SU-DHL-6 (cell line): ENCODE data around the gene FAXC.

Experiments
- H2AFZ ChIP-seq: fragments of 200-600 bp; sonication (generic); 2 replicates; pipeline ENCODE4 v1.6.1; 2014; ENCODE audit warnings: low read depth, mild to moderate bottlenecking, moderate library complexity, mixed read lengths, antibody characterized with exemption, low read length; ENCODE audit not compliant: severe bottlenecking
- H3F3A ChIP-seq: fragments of 200-600 bp; shearing (Covaris generic); 2 replicates; pipeline ENCODE4 v1.6.0; 2016; ENCODE audit warnings: antibody characterized with exemption, mild to moderate bottlenecking; ENCODE audit not compliant: insufficient read depth
- H3K27ac ChIP-seq: fragments of 200-600 bp; sonication (generic); 2 replicates; pipeline ENCODE4 v1.5.1; 2016; ENCODE audit warnings: low read depth, mild to moderate bottlenecking, low read length, moderate library complexity, mixed read lengths
- H3K27me3 ChIP-seq: fragments of 200-600 bp; sonication (generic), shearing (Covaris generic); 2 replicates; pipeline ENCODE4 v1.6.0; 2014; ENCODE audit warnings: mild to moderate bottlenecking, low read length
- H3K36me3 ChIP-seq: fragments of 200-600 bp; sonication (generic); 2 replicates; pipeline ENCODE4 v1.6.1; 2014; ENCODE audit warnings: mild to moderate bottlenecking, low read length, mixed read lengths
- H3K4me2 ChIP-seq: fragments of 300-600, 200-600 bp; shearing (Covaris generic), sonication (generic); 2 replicates; pipeline ENCODE4 v1.6.0; 2014; ENCODE audit warnings: low read length, low read depth, mild to moderate bottlenecking; ENCODE audit not compliant: poor library complexity, severe bottlenecking
- H3K4me3 ChIP-seq: fragments of 200-600 bp; sonication (generic); 2 replicates; pipeline ENCODE4 v1.5.1; 2014; ENCODE audit warnings: antibody characterized with exemption, low read length, mild to moderate bottlenecking, mixed read lengths; ENCODE audit not compliant: insufficient read depth, poor library complexity, severe bottlenecking
- H3K79me2 ChIP-seq: fragments of 200-600 bp; sonication (generic); 2 replicates; pipeline ENCODE4 v1.6.1; 2014; ENCODE audit warnings: mild to moderate bottlenecking, low read length, moderate library complexity; ENCODE audit not compliant: insufficient read depth
- H3K9ac ChIP-seq: fragments of 200-600 bp; sonication (generic); 2 replicates; pipeline ENCODE4 v1.7.0; 2014; ENCODE audit warnings: mild to moderate bottlenecking, low read length
- H3K9me2 ChIP-seq: fragments of 200-600 bp; sonication (generic); replicated peaks from 2 replicates; pipeline ENCODE4 v1.6.1; 2014; ENCODE audit warnings: low read length; ENCODE audit not compliant: insufficient read depth
- H3K9me3 ChIP-seq: fragments of 200-600 bp; sonication (generic); 2 replicates; pipeline ENCODE4 v1.6.1; 2014; ENCODE audit warnings: low read length, mixed read lengths; ENCODE audit not compliant: insufficient read depth
- H4K20me1 ChIP-seq: fragments of 200-600 bp; sonication (generic); 2 replicates; pipeline ENCODE4 v1.6.1; 2014; ENCODE audit warnings: low read depth, mild to moderate bottlenecking, antibody characterized with exemption, low read length, moderate library complexity, mixed read lengths
- EZH2phosphoT487 ChIP-seq: fragments of 200-600 bp; sonication (generic), shearing (Covaris generic); conservative IDR thresholded peaks from 2 replicates; pipeline ENCODE4 v1.6.1; 2018; ENCODE audit warnings: mild to moderate bottlenecking, antibody characterized with exemption, low read length, moderate library complexity, mixed read lengths
- TF ChIP-seq, protein P1 (sequence below): fragments of 200-600 bp; sonication (generic); IDR thresholded peaks from one replicate; pipeline ENCODE4 v1.5.1; 2017; ENCODE audit warnings: antibody characterized with exemption, mild to moderate bottlenecking, low read length, moderate library complexity; ENCODE audit not compliant: insufficient read depth, poor library complexity, severe bottlenecking

Gene FAXC

DNA sequence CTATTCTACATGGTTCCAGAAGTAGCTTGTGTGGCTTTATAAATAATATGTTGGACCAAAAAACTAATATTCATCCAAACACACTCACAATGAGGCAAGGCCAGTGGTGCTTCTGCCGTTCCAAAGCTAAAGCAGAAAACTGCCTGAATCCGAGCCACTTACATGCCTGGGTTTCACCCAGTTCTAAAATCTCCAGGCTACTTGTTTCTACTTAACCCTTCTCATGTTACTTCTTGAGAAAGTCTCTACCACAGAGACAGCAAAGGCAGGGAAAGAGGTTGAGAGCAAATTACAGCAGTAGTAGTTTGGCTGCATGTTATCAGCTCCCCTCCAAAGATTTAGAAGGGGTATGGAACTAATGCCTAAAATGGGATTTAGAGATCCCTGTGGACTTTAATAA is 62.0 kb downstream of the FAXC start:
- H3K9ac ChIP-seq: no peak overlapping the region
- TF ChIP-seq EZH2phosphoT487: no peak
- TF ChIP-seq, protein P1, sequence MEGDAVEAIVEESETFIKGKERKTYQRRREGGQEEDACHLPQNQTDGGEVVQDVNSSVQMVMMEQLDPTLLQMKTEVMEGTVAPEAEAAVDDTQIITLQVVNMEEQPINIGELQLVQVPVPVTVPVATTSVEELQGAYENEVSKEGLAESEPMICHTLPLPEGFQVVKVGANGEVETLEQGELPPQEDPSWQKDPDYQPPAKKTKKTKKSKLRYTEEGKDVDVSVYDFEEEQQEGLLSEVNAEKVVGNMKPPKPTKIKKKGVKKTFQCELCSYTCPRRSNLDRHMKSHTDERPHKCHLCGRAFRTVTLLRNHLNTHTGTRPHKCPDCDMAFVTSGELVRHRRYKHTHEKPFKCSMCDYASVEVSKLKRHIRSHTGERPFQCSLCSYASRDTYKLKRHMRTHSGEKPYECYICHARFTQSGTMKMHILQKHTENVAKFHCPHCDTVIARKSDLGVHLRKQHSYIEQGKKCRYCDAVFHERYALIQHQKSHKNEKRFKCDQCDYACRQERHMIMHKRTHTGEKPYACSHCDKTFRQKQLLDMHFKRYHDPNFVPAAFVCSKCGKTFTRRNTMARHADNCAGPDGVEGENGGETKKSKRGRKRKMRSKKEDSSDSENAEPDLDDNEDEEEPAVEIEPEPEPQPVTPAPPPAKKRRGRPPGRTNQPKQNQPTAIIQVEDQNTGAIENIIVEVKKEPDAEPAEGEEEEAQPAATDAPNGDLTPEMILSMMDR: no peak
- H3K79me2 ChIP-seq: no peaks in the 10 kb centered on the region
- no peak overlapping the region for H2AFZ ChIP-seq
- no peak overlapping the region for H3K4me3 ChIP-seq
- no peak overlapping the region for H3K27ac ChIP-seq
- no peak overlapping the region for H3K4me2 ChIP-seq
- H3F3A ChIP-seq: no peaks in the 10 kb centered on the region
- H3K9me2 ChIP-seq: no peaks in the 10 kb centered on the region
- no peaks in the 10 kb centered on the region for H3K9me3 ChIP-seq
- H4K20me1 ChIP-seq: no peaks in the 10 kb centered on the region
- H3K36me3 ChIP-seq: no peaks in the 10 kb centered on the region
- H3K27me3 ChIP-seq: no peaks in the 10 kb centered on the region; the same call in 1 of the 2 replicates

DNA sequence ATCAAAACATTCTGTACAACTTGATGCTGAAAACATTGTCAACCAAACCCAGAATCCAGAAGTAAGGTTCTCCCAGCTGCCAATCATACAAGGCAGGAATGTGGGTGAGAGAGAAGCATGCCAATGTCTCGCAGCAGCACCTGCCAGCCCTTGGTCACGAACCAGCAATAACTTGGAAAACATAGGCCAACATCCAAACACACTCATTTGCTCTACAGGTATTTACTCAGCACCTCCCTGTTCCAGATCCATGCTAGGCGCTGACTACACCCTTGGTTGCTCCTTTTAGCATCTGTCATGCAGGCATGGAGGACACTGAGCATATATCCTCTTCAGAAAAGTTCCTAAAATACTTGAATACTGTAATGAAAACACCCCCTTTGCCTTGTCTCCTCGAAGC is 63.6 kb downstream of the FAXC start:
- Histone ChIP-seq H3K27me3 (no peaks in the 10 kb centered on the region; the same call in 1 of the 2 replicates), H3K27ac (no peak overlapping the region), H3F3A (no peaks in the 10 kb centered on the region), H3K36me3 (no peaks in the 10 kb centered on the region), H2AFZ (no peak overlapping the region), H3K9me2 (no peaks in the 10 kb centered on the region), H4K20me1 (no peaks in the 10 kb centered on the region), H3K9ac (no peak overlapping the region), H3K79me2 (no peaks in the 10 kb centered on the region), H3K9me3 (no peaks in the 10 kb centered on the region), H3K4me3 (no peak overlapping the region), H3K4me2 (no peak overlapping the region)
- TF ChIP-seq, protein P1: no peak
- TF ChIP-seq EZH2phosphoT487: no peak

DNA sequence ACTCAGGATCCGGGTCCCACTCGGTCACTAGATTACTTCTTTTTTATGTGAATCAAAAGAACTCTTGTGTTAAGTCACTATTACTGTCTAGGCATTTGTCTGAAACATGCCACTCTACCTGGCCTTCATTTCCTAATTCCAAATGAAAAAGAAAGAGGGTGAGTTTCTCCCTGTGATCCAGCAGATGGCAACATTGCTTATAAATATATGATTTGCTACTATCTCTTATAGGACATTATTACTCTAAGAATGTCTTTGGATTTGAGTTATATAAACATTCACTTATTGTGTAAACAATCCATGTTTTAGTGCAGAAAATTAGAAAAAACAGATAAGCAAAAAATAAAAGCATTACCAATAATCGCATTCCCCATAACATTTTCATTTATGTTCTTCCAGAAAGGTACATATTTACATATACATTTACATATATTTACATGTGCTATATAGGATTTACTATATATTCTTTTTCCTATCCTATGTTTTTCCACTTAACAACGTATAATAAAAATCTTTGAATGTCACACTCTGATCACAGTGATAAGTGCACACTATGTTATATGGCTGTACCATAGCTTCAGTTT is 66.9 kb downstream of the FAXC start:
- Histone ChIP-seq H3K27me3 (no peaks in the 10 kb centered on the region), H3K36me3 (no peaks in the 10 kb centered on the region), H3K9ac (no peak overlapping the region), H2AFZ (no peak overlapping the region), H3F3A (no peaks in the 10 kb centered on the region), H3K4me2 (no peak overlapping the region), H3K9me2 (no peaks in the 10 kb centered on the region), H3K9me3 (no peaks in the 10 kb centered on the region), H3K27ac (no peak overlapping the region), H4K20me1 (no peaks in the 10 kb centered on the region), H3K4me3 (no peak overlapping the region), H3K79me2 (no peaks in the 10 kb centered on the region)
- no peak for TF ChIP-seq EZH2phosphoT487
- TF ChIP-seq, protein P1: peak; percentile 28
